ENCODE measurements around the gene MLLT3.

- TF ChIP-seq CTCF (IDR thresholded peaks at IDR 0.05) = no peak
- no peak for TF ChIP-seq POLR2A (IDR thresholded peaks at IDR 0.05)
Measured at GRCh38 chr9:20636888-20637440, 14.7 kb upstream of the MLLT3 start.

All from thyroid gland (tissue), 4 donors.